SJCRH30 (cell line): ENCODE results near the gene WDR77. TPM values are rescaled to one million over a fixed set of nuclear protein-coding genes. Genes with fewer than 3 reads are reported as not detected.

Experiments
- DNase-seq, 2 experiments: peaks; one replicate each; pipeline ENCODE4 v3.0.0-alpha.2; 2015 to 2020
- H3K27ac ChIP-seq: fragments of 250-450 bp; sonication (Bioruptor Pico); 2 replicates; pipeline ENCODE4 v1.5.1; 2020; ENCODE audit warnings: mild to moderate bottlenecking, moderate library complexity
- H3K27me3 ChIP-seq: fragments of 250-450 bp; sonication (Bioruptor Pico); 2 replicates; pipeline ENCODE4 v1.5.1; 2020; ENCODE audit warnings: mild to moderate bottlenecking, moderate library complexity
- H3K36me3 ChIP-seq: fragments of 250-450 bp; sonication (Bioruptor Pico); 2 replicates; pipeline ENCODE4 v1.5.1; 2020; ENCODE audit warnings: mild to moderate bottlenecking, moderate library complexity
- H3K4me1 ChIP-seq: fragments of 250-450 bp; sonication (Bioruptor Pico); 2 replicates; pipeline ENCODE4 v1.5.1; 2020; ENCODE audit warnings: mild to moderate bottlenecking, moderate library complexity
- H3K4me3 ChIP-seq: fragments of 250-450 bp; sonication (Bioruptor Pico); 2 replicates; pipeline ENCODE4 v1.5.1; 2020; ENCODE audit warnings: mild to moderate bottlenecking, moderate library complexity
- H3K9me3 ChIP-seq: fragments of 250-450 bp; sonication (Bioruptor Pico); replicated peaks from 2 replicates; pipeline ENCODE4 v1.5.1; 2020; ENCODE audit warnings: mild to moderate bottlenecking, moderate library complexity
- total RNA-seq: library from RNA; depleted of rRNA; stranded (reverse); fragments of >200 nt; shearing (Covaris generic); gene quantifications from 2 replicates; pipeline ENCODE4 v1.2.3, GENCODE V29; 2014; rRNA removed

WDR77 gene
- 79.8 and 80.9 TPM in 2 replicates for total RNA-seq

DNA sequence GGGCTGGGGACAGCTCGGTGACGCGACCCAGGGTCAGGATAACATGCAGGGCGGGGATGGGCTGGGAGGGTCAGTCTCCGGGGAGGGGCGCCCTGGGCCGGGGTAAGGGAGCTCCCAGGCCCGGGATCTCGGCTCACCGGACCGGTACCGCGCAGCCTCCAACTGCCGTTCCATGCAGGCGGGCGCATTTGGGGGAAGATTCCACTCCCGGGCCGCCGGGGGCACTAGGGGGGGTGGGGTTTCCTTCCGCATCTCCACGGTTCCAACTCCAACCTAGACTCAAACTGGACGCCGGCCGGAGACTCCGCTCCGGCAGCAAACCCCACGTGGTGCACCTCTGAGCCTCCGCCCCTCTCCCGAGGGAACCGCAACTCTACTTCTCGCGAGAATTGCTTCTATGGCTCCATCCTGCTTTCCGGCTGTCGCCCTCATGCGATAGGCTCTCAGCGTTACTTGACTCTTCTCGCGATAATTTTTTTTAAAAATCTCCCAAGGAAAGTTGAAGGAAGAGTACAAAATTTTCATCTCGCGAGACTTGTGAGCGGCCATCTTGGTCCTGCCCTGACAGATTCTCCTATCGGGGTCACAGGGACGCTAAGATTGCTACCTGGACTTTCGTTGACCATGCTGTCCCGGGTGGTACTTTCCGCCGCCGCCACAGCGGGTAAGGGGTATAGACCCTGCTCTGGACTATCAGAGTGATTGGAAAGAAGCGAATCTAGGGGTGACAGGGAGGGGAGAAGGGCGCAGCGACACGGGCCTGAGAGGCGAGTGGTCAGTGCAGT lies at the start of gene WDR77, which contains the start of gene ATP5PB:
Gene WDR77, minus strand, starts transcription at position 339 of the 785 bp plus-strand sequence. Its CDS starts 87 bp downstream, at position 252.
Gene ATP5PB, plus strand, starts transcription at position 547 of the 785 bp plus-strand sequence. Its CDS starts 78 bp downstream, at position 625.
- H3K36me3 ChIP-seq = peaks cover 39% of the 10 kb centered on the region
- no peaks in the 10 kb centered on the region for H3K9me3 ChIP-seq
- DNase-seq = peak; percentile 96 to 99

DNA sequence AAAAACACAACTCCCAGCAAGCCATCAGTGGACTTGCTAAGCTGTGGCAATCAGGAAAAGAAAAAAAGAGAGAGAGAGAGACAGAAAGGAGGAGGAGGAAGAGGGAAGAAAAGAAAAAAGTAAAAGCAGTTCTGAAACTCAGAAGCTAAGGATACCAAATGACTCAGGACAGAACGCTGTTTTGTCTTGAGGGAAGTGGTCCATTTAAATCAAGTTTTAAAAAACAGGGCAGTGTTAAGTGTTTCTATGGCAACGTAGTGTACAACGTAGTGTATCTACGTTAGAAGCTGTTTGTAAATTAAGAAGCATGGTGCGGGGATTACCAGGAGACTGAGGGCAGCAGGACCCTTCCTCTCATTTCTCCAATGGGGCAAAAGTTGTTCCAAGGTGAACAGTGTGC lies 48.5 kb upstream of the WDR77 start:
- no peak for DNase-seq
- H3K27ac ChIP-seq = no peak overlapping the region
- H3K4me3 ChIP-seq = no peak overlapping the region
- no peaks in the 10 kb centered on the region for H3K4me1 ChIP-seq
- no peaks in the 10 kb centered on the region for H3K36me3 ChIP-seq
- H3K27me3 ChIP-seq = peaks cover 6% of the 10 kb centered on the region; the same call in 1 of the 2 replicates
- H3K9me3 ChIP-seq = no peaks in the 10 kb centered on the region

More for the DNA sequence above, at the start of gene WDR77, which contains the start of gene ATP5PB:
- peak within 1 kb of the TSS; percentile 70 for H3K27ac ChIP-seq
- H3K4me3 ChIP-seq = peak within 1 kb of the TSS; percentile 85
- H3K4me1 ChIP-seq = no peaks in the 10 kb centered on the region
- no peaks in the 10 kb centered on the region for H3K27me3 ChIP-seq

DNA sequence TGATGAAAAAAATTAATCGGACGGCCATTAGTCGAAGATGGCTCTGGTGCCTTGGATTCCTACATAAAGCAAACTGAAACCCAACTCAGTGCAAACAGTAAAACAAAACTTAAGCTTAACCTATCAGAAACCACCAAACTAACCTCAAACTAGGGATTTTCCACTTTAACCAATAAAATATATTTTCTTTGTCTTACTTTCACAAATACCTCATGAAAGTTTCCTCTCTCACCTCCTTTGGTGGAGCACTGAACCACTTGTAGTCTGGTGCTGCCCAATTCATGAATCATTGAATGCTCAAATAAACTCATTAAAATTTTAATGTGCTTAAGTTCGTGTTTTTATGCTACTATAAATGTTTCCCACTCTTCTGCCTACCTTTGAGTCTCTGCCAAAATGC lies 47.3 kb upstream of the WDR77 start:
- Histone ChIP-seq H3K36me3 (no peaks in the 10 kb centered on the region), H3K4me1 (no peaks in the 10 kb centered on the region), H3K27ac (no peak overlapping the region), H3K27me3 (peaks cover 3% of the 10 kb centered on the region; the same call in 1 of the 2 replicates), H3K4me3 (no peak overlapping the region), H3K9me3 (no peaks in the 10 kb centered on the region)
- DNase-seq = no peak

DNA sequence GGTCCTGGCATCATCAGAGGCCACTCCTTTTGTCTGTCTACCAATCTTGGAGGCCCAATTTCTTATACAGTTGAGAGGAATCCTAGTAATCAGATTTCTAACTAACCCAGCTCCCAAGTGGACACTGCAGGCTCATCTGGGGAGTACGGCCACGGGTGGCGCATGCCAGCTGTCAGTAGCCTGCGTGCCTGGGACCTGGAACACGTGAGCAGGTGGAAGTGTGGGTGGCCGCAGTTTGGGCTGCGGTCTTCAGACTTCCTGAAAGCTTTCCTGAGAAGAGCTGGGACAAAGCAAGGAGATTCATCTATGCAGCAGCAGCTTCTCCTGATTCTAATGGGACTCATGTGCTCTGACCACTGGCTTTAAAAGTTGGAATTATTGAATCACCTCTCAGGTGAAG lies 42.0 kb upstream of the WDR77 start:
- Histone ChIP-seq H3K9me3 (no peaks in the 10 kb centered on the region), H3K36me3 (no peaks in the 10 kb centered on the region), H3K4me1 (no peaks in the 10 kb centered on the region), H3K27ac (no peak overlapping the region), H3K27me3 (peaks cover 7% of the 10 kb centered on the region; the same call in 1 of the 2 replicates), H3K4me3 (no peak overlapping the region)
- no peak for DNase-seq

DNA sequence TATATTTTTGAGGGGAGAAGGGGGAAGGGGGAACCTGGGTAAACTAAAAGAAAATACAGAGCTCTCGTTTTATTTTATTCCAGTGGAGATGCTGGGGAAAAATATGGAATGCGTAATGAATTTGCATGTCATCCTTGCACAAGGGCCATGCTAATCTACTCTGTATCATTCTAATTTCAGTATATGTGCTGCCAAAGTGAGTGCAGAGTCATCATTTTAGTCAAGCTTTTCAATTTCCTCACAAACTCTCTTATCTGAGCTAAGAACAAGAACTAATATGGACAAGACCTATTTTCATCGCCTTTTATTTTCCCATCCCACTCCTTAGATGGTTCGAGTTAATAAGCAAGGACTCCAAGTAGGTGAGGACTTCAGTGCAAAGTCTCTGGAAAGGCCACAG lies 41.2 kb upstream of the WDR77 start:
- Histone ChIP-seq H3K9me3 (no peaks in the 10 kb centered on the region), H3K27me3 (peaks cover 7% of the 10 kb centered on the region; the same call in 1 of the 2 replicates), H3K27ac (no peak overlapping the region), H3K4me3 (no peak overlapping the region), H3K36me3 (no peaks in the 10 kb centered on the region), H3K4me1 (no peaks in the 10 kb centered on the region)
- no peak for DNase-seq

DNA sequence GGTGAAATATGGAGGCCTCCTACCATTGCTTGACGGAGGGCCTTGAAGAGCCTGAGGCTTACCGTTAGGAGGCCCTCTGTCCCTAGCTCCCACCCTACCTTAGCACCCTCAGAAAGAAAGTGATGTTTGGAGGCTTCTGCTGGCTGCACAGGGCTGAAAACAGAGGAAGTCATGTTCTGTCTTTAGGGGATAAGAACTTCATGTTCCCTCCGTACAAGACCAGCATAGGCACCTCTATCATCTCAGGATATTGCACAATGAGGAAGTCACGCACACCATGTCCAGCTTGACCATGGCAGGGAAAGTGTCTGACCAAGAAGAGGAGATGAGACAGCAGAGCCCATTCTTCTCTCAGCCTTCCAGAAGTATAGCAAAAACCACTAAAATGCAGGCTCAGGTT lies 40.5 kb upstream of the WDR77 start:
- Histone ChIP-seq H3K27ac (no peak overlapping the region), H3K36me3 (no peaks in the 10 kb centered on the region), H3K9me3 (no peaks in the 10 kb centered on the region), H3K27me3 (peaks cover 7% of the 10 kb centered on the region; the same call in 1 of the 2 replicates), H3K4me1 (no peaks in the 10 kb centered on the region), H3K4me3 (no peak overlapping the region)
- DNase-seq = no peak

DNA sequence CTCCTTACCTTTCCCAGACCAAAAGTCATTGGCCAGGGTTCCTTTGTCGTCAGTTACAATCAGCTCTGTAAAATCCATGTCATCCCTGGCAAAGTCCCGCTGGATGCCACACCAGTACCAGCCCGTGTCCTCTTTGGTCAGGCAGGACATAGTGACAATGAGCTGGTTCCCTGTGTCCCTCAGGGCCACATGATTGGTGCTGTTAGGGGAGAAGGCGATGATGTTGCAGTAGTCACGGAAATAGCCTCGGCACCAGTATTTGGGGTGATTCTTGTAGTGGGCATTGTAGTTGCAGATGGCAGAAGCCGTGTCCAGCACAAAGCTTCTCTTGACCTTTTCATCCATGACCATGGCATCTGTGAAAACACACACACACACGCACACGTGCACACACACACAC lies 39.6 kb upstream of the WDR77 start:
- H3K36me3 ChIP-seq = no peaks in the 10 kb centered on the region
- no peak for DNase-seq
- peaks cover 3% of the 10 kb centered on the region; the same call in 1 of the 2 replicates for H3K27me3 ChIP-seq
- no peak overlapping the region for H3K27ac ChIP-seq
- H3K4me3 ChIP-seq = no peak overlapping the region
- H3K9me3 ChIP-seq = no peaks in the 10 kb centered on the region
- no peaks in the 10 kb centered on the region for H3K4me1 ChIP-seq

DNA sequence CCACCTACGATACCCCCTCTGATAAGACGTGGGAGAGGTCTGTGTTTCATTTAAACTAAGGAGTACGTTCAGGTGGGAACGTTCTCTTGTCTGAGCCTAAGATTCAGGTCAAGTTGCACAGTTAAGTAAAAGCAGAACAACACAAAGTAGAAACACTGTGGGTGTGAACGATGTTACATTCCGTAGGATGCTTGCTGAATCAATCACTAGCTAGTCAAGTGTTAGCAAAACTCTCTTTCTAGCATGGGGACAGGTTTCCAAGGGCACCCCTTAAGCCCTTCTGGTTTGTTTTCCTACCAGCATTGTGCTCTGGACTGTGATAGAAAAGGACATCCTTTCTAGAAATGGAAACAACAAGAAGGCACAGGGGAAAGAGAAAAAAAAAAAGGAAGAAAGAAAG lies 38.1 kb upstream of the WDR77 start:
- DNase-seq = no peak
- Histone ChIP-seq H3K4me1 (no peaks in the 10 kb centered on the region; the same call in 1 of the 2 replicates), H3K4me3 (no peak overlapping the region), H3K36me3 (no peaks in the 10 kb centered on the region), H3K27me3 (peaks cover 3% of the 10 kb centered on the region; the same call in 1 of the 2 replicates), H3K27ac (no peak overlapping the region), H3K9me3 (no peaks in the 10 kb centered on the region)

DNA sequence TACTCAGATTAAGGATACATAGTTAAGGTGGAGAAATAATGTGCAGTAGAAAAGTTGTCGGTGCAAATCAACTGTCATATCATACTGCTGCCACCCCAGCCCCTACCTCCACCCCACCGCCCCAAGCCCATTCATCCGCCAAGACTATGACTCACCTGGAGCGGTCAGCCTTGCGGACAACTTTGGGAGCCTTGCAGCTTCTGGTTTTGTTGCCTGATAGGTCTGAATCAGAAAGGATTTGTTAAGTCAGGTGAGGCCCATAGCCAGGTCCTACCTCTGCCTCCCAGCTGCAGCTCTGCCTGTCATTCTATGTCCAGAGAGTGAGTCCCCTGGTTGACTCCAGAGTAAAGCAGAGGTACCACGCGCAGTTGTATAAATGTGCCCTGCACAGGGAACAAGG lies 37.4 kb upstream of the WDR77 start:
- Histone ChIP-seq H3K36me3 (no peaks in the 10 kb centered on the region), H3K9me3 (no peaks in the 10 kb centered on the region), H3K27ac (no peak overlapping the region), H3K4me3 (no peak overlapping the region), H3K27me3 (peaks cover 3% of the 10 kb centered on the region; the same call in 1 of the 2 replicates), H3K4me1 (no peaks in the 10 kb centered on the region; the same call in 1 of the 2 replicates)
- no peak for DNase-seq

DNA sequence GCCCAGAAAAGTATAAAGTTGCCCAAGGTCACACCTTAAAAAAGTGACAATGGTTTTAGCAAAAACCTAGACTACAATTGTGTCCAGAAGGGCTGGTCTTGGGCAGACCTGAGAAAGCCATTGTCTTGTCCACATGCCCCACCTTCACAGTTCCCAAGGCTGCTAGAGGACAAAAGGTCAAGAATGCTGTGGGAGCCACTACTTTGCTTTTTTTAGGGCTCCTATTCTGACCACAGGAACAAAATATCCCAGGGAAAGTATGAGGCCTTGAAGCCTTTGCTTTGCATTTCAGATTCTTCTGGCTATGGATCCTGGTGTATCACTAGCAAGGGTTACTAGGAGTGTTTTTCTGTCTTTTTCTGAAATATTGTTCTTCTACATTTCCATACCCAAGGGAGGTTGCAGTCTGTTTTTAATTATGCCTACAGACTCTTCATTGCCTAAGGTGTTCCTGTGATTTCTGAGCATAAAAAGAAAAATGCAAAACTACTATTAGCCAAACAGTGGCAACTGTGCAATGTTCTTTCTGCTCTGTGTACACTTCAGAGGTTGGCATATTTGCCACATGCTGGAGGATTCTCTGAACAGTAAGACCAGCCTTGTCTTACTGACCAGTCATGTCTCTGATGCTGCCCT lies 35.5 kb upstream of the WDR77 start:
- Histone ChIP-seq H3K4me3 (no peak overlapping the region), H3K4me1 (no peaks in the 10 kb centered on the region; the same call in 1 of the 2 replicates), H3K27me3 (peaks cover 3% of the 10 kb centered on the region; the same call in 1 of the 2 replicates), H3K36me3 (no peaks in the 10 kb centered on the region), H3K27ac (no peak overlapping the region), H3K9me3 (no peaks in the 10 kb centered on the region)
- DNase-seq = no peak

DNA sequence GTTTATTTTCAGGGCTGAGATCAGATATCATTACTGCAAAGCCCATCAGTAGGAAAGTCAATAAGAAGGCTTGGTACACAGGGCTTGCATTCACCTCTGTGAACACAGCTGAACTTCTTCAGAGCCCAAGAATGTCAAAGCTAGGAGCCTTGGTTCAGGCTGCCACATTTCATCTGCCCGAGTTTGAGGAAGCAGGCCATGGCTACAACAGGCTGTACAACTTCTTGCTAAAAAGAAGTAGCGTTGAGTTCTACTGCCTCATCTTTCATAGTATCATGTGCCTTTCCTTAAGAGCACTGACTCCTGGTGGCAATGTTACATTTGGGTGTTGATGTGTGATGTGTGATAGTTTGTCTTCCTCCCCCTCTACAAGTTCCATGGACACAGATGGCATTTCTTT lies 34.8 kb upstream of the WDR77 start:
- H3K27ac ChIP-seq = no peak overlapping the region
- no peak for DNase-seq
- H3K4me1 ChIP-seq = no peaks in the 10 kb centered on the region; the same call in 1 of the 2 replicates
- H3K4me3 ChIP-seq = no peak overlapping the region
- peaks cover 3% of the 10 kb centered on the region; the same call in 1 of the 2 replicates for H3K27me3 ChIP-seq
- H3K9me3 ChIP-seq = no peaks in the 10 kb centered on the region
- H3K36me3 ChIP-seq = no peaks in the 10 kb centered on the region

DNA sequence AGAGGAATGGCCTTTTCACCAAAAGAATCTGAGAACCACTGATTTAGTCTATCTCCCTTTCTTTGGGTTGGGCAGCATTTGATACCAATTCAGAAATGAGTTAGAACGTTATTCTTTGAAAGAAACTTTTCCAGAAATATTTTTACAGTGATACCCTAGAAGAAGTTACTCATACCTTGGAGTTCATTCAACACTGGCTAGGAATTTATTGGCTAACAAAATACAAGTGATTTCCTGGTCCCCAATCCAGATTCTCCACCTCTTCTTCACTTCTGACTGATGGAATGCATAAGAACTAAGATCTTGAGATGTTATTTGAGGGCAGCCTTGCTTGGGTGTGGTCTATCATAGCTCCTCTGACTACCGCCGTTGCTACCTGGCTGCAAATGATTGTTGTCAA lies 34.1 kb upstream of the WDR77 start:
- DNase-seq = no peak

DNA sequence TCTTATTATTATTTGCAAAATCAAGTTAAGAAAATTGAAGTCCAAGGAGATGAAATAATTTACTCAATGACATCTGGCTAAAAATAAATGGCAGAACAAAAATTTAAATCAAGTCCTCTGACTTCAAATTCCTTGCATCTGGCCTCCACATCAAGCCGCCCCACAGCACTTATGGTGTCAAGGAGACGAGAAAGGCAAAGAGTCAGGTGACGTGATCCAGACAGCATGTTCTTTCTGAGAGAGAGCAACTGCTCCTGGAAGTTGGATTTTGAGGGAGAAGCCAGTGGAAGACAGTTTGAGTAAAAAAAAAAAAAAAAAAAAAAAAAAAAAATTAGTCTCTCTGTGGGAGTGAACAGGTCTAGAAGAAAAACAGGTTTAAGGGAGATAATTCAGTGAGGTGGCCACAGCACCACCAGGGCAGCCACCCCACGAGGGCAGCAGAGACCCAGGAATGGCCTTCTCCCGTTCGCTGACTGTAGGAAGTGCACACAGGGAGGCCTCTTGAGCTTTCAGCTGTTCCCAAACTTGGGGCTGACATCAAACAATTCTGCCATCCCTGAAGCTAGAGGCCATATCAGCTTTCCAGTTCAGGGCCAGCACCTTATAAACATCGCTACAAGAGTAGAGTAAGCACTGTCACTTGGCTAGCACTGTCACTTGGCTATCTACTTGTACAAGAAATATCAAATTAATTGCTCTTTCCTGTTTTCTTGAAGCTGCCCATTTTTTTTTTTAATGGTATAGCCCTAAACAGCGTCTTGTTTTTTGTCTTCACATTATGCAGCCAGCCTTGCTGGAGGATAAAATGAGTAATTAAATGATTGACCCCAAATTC lies 32.5 kb upstream of the WDR77 start:
- peak; percentile 86 to 95 for DNase-seq

More for the DNA sequence above, 34.1 kb upstream of the WDR77 start:
- Histone ChIP-seq H3K9me3 (no peaks in the 10 kb centered on the region), H3K27me3 (peaks cover 3% of the 10 kb centered on the region; the same call in 1 of the 2 replicates), H3K4me3 (no peak overlapping the region), H3K27ac (no peak overlapping the region), H3K4me1 (no peaks in the 10 kb centered on the region; the same call in 1 of the 2 replicates), H3K36me3 (no peaks in the 10 kb centered on the region)

DNA sequence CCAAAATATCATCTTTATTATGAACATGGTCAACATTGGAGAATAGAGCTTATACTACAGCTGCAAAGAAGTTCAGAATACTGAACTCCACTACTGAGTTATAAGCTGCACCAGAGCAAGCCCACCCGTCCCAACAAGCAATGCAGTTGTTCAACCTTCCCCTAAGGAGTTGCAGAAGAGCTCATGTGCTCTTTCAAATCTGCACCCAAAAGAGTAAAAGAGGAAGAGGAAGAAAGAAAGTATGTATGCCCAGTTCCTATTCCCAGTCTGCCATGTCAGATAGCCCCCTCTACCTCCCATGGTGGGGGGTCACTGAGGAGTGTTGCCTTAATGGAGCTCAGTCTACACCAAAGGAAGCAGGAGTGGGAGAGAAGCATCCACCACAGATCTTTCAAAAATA lies 31.6 kb upstream of the WDR77 start:
- H3K27me3 ChIP-seq = no peaks in the 10 kb centered on the region
- no peaks in the 10 kb centered on the region; the same call in 1 of the 2 replicates for H3K4me1 ChIP-seq
- no peaks in the 10 kb centered on the region for H3K9me3 ChIP-seq
- no peak overlapping the region for H3K27ac ChIP-seq
- H3K4me3 ChIP-seq = no peak overlapping the region
- H3K36me3 ChIP-seq = no peaks in the 10 kb centered on the region
- no peak for DNase-seq

More for the DNA sequence above, 32.5 kb upstream of the WDR77 start:
- Histone ChIP-seq H3K27me3 (no peaks in the 10 kb centered on the region), H3K9me3 (no peaks in the 10 kb centered on the region), H3K4me3 (no peak overlapping the region), H3K27ac (no peak overlapping the region), H3K4me1 (no peaks in the 10 kb centered on the region; the same call in 1 of the 2 replicates), H3K36me3 (no peaks in the 10 kb centered on the region)
